ENCODE results near the gene NSMCE1. TPM values are rescaled to one million over a fixed set of nuclear protein-coding genes. Genes with fewer than 3 reads are reported as not detected.

NSMCE1 gene
- total RNA-seq, 1 experiment from 2014 or later: 19.3 TPM

DNA sequence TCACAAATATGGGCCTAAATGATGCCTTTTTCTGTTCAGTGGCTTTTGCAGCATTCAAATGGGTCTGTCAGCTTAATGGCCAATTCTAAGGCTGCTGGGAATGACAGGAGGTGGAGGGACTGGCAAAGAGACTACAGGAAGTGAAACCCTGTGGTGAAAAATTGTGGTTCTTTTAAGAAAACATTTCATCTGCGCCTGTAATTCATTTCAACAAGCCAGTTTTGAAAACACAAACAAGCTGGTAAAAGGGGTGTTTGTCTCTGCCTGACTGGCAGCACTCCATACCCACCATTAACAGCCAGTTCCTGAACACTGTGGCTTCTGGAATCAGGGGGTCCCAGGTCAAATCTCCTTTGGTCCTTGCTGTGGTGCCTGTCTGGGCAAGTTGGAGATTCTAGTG, 68.8 kb downstream of the NSMCE1 start:
- no peaks in the 10 kb centered on the region for H4K20me1 ChIP-seq (ENCODE audit: control insufficient read depth, insufficient read depth, insufficient read length)
- no peak overlapping the region for H2BK15ac ChIP-seq (ENCODE audit: low read depth, low read length)
- no peak overlapping the region for H2BK5ac ChIP-seq (ENCODE audit: insufficient read length, low read length)
- no peak overlapping the region for H3K23ac ChIP-seq (ENCODE audit: insufficient read length, low read depth, low read length)
- H3K4me1 ChIP-seq (ENCODE audit: insufficient read depth, low read length): peaks cover 2% of the 10 kb centered on the region; the same call in 1 of the 2 replicates
- no peaks in the 10 kb centered on the region for H3K36me3 Mint-ChIP-seq (ENCODE audit: insufficient read depth in 1 of 3, low read depth in 3 of 3)
- no peak overlapping the region for H4K8ac ChIP-seq (replicated peaks; ENCODE audit: insufficient read length, low read depth, low read length)
- H4K5ac ChIP-seq (ENCODE audit: insufficient read length, low read depth, low read length): no peak overlapping the region
- no peak overlapping the region for H3K4ac ChIP-seq (ENCODE audit: low read depth, low read length)
- H3K14ac ChIP-seq (ENCODE audit: insufficient read depth, low read length): no peak overlapping the region
- H4K91ac ChIP-seq (ENCODE audit: insufficient read length, low read depth, low read length): no peak overlapping the region
- no peaks in the 10 kb centered on the region for H3K79me2 ChIP-seq (ENCODE audit: insufficient read depth, low read length)
- H2AFZ ChIP-seq (ENCODE audit: low read length): no peak overlapping the region
- peaks cover 3% of the 10 kb centered on the region for H3K23me2 ChIP-seq (ENCODE audit: insufficient read length, low read depth, low read length, poor library complexity, severe bottlenecking)
- peaks cover 6 to 7% of the 10 kb centered on the region in 2 experiments; a peak in 3 of 5 replicates for H3K9me3 Mint-ChIP-seq
- no peak overlapping the region for H3K4me3 Mint-ChIP-seq
- H3K9me3 ChIP-seq (ENCODE audit: control insufficient read depth, low read depth, low read length): no peaks in the 10 kb centered on the region
- no peak overlapping the region for H3K18ac ChIP-seq (ENCODE audit: insufficient read length, low read depth, low read length)
- peaks cover 14% of the 10 kb centered on the region for H3K27me3 Mint-ChIP-seq (ENCODE audit: low read depth)
- H3K4me2 ChIP-seq (ENCODE audit: insufficient read depth, insufficient read length, low read length): no peak overlapping the region
- H2BK20ac ChIP-seq (ENCODE audit: low read depth, low read length, poor library complexity, severe bottlenecking): no peak overlapping the region
- no CpG with 5 or more reads among the region's 1 CpG for WGBS (ENCODE audit: extremely low coverage, insufficient read length, low lambda C conversion rate)
- no peak overlapping the region for H3K27ac ChIP-seq (ENCODE audit: insufficient read length, low read depth, low read length)
- no peak for DNase-seq
- no peak overlapping the region for H3K56ac ChIP-seq (ENCODE audit: insufficient read length, low read depth, low read length)
- no peak overlapping the region for H3T11ph ChIP-seq (ENCODE audit: low read length)
- no peak overlapping the region for H2AK5ac ChIP-seq (ENCODE audit: insufficient read length, low read length)
- peaks cover 24 to 29% of the 10 kb centered on the region in 2 experiments for H3K4me1 Mint-ChIP-seq
- H2BK12ac ChIP-seq (ENCODE audit: insufficient read length, low read depth, low read length): no peak overlapping the region
- TF ChIP-seq, protein P1, sequence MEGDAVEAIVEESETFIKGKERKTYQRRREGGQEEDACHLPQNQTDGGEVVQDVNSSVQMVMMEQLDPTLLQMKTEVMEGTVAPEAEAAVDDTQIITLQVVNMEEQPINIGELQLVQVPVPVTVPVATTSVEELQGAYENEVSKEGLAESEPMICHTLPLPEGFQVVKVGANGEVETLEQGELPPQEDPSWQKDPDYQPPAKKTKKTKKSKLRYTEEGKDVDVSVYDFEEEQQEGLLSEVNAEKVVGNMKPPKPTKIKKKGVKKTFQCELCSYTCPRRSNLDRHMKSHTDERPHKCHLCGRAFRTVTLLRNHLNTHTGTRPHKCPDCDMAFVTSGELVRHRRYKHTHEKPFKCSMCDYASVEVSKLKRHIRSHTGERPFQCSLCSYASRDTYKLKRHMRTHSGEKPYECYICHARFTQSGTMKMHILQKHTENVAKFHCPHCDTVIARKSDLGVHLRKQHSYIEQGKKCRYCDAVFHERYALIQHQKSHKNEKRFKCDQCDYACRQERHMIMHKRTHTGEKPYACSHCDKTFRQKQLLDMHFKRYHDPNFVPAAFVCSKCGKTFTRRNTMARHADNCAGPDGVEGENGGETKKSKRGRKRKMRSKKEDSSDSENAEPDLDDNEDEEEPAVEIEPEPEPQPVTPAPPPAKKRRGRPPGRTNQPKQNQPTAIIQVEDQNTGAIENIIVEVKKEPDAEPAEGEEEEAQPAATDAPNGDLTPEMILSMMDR (conservative IDR thresholded peaks at IDR 0.05): no peak
- no peaks in the 10 kb centered on the region; the same call in 1 of the 2 replicates for H3K27me3 ChIP-seq (ENCODE audit: insufficient read depth, low read length)
- H2BK120ac ChIP-seq (ENCODE audit: low read depth, low read length, poor library complexity, severe bottlenecking): no peak overlapping the region
- no peaks in the 10 kb centered on the region for H3K79me1 ChIP-seq (ENCODE audit: insufficient read depth, low read depth, low read length, poor library complexity, severe bottlenecking)
- no peak overlapping the region for H3K9ac ChIP-seq (ENCODE audit: extremely low read depth, insufficient read length, low read length)
- H3K27ac Mint-ChIP-seq: no peak overlapping the region

Data from H9 (cell line).